ENCODE results near the gene PPP3CA.

DNA sequence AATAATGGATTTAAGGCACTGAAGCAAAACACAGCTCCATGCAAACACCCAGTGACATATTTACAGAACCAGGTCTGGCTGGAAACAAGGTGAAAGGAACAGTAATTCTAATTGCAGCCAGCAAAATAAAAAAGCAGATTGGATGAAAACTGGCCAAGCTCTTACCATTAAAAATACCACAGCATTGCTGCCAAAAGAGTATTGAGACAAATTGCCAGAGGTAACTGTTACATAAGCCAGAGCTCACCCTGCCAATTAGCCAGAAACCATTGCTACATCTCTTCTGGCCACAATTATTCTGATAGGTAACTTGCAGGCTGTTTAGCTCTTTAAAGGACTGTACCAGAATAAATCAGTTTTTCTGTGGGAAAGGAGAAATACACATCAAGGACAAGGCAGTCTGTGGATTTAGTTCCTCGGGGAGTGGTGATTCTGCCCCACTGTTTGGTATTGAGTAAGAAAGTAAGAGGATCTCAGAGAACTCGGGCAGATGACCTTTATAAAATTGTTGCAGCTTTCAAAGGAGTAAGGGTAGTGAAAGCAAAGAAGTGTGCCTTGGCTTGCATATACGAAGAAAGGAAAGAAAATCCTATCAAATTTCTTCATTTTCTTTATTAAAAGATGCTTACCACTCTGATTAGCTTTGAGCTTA lies 369.5 kb downstream of the PPP3CA start:
- TF ChIP-seq, protein P1, sequence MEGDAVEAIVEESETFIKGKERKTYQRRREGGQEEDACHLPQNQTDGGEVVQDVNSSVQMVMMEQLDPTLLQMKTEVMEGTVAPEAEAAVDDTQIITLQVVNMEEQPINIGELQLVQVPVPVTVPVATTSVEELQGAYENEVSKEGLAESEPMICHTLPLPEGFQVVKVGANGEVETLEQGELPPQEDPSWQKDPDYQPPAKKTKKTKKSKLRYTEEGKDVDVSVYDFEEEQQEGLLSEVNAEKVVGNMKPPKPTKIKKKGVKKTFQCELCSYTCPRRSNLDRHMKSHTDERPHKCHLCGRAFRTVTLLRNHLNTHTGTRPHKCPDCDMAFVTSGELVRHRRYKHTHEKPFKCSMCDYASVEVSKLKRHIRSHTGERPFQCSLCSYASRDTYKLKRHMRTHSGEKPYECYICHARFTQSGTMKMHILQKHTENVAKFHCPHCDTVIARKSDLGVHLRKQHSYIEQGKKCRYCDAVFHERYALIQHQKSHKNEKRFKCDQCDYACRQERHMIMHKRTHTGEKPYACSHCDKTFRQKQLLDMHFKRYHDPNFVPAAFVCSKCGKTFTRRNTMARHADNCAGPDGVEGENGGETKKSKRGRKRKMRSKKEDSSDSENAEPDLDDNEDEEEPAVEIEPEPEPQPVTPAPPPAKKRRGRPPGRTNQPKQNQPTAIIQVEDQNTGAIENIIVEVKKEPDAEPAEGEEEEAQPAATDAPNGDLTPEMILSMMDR (IDR thresholded peaks at IDR 0.05; ENCODE audit: low read length) = no peak
- TF ChIP-seq EZH2 (IDR thresholded peaks at IDR 0.05; ENCODE audit: borderline replicate concordance, low read length) = no peak
